Retinal pigment epithelial cell (primary cell): ENCODE measurements around the gene DOCK8.

Source experiments
- DNase-seq: peaks from one replicate; pipeline ENCODE4 v3.0.0-alpha.2; 2010; ENCODE audit warnings: low read depth
- H3K4me3 ChIP-seq: 2 replicates; pipeline ENCODE4 v1.5.1; 2011; ENCODE audit warnings: mild to moderate bottlenecking, low read length, control low read depth, moderate library complexity
- CTCF ChIP-seq: conservative IDR thresholded peaks from 2 replicates; pipeline ENCODE4 v1.5.1; 2011; ENCODE audit warnings: low read depth, low read length, control low read depth, inconsistent platforms

DOCK8 gene

DNA sequence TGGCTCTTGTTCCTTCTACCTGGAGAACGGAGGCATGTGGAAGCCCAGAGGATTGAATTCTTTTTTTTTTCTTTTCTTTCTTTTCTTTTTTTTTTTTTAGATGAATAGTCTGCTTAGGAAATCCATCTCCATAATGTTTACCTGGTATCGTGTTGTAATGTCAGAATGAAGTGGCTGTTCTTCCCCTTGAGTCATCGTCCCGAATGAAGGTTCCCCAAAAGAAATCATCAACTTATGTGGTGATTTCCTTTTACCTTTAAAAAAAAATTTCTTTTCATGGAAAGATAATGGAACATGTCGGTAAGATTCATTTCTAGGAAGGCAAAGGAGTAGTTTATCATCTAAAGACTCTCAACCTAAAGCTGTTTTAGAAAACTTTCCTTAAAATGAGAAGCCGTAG lies 59.7 kb downstream of the DOCK8 start:
- no peak overlapping the region for H3K4me3 ChIP-seq
- DNase-seq = no peak
- TF ChIP-seq CTCF = no peak

DNA sequence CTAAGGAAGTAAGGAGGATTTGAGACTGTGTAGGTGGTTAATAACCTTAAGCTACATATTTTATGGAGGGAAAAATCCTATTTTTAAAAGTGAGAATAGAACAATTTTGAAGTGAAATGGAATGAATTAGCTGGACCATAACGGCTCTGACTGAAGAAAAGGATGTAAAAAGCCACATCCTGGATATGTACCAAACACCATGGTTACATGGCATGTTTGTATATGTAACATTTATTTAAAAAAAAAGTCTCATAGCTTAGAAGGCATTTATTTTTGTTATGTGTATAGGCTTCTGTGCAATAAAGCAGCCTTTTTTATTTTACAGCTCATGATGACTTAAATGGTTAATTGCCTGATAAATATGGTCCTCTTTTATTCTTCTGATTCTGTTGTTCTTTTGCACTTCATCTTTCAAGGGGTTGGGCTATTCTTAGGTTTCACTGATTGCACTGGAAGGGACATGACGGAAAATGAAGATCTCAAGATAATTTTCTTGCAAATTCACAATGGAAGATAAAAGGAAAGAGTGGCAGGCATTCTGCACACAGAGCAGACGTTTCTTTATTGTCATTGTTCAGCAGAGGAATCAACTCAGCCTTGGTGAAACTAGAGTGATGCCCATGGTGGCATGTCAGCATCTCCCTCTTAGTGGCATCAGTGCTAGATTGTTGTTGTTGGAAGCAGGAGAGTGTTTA lies 63.1 kb downstream of the DOCK8 start:
- TF ChIP-seq CTCF = no peak
- H3K4me3 ChIP-seq = no peak overlapping the region
- no peak for DNase-seq

DNA sequence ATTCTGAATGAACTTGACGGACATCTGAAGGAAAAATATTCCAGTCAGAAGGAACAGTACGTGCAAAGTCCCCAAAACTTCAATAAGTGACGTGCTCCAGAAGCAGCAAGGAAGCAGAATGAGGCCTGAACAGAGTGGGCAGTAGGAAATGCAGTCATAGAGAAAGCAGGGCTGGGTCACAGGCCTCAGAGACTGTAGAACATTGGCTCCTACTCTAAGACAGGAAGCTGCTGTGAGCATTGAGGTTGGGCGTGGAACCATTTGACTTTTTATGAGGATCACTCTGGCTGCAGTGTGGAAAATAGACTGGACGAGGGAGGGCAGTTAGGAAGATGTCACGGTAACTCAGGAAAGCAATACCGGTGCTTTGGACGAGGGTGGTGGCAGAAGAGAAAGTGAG lies 64.0 kb downstream of the DOCK8 start:
- no peak overlapping the region for H3K4me3 ChIP-seq
- no peak for DNase-seq

DNA sequence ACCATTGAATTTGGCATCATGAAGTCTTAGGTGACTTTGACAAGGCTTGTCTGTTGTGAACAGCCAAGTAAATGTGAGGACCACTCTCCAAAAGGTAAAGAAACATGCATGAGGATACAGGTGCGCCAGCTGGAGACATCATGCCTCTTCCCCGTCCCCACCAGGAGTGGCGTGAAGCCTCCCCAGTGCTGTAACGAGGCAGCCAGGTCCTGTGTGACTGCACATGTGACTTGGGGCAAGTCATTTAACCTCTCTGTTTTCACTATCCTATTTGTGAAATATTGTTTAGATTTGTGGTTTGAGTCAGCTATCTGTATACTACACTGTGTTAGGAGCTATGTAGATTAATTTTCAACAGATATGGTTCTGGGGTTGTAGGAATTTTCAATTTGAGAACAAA lies 65.0 kb downstream of the DOCK8 start:
- DNase-seq = no peak
- no peak overlapping the region for H3K4me3 ChIP-seq
- no peak for TF ChIP-seq CTCF

More for the DNA sequence above, 64.0 kb downstream of the DOCK8 start:
- TF ChIP-seq CTCF = no peak

- no peak for TF ChIP-seq CTCF
- no peak for DNase-seq
- H3K4me3 ChIP-seq = no peak overlapping the region
Measured at GRCh38 chr9:281741-282645, 67.3 kb downstream of the DOCK8 start.

GRCh38 chr9:286071-286740 lies 71.5 kb downstream of the DOCK8 start:
- no peak overlapping the region for H3K4me3 ChIP-seq
- no peak for TF ChIP-seq CTCF
- DNase-seq = no peak
